ENCODE data around the gene CNOT2. TPM values are rescaled to one million over a fixed set of nuclear protein-coding genes. Genes with fewer than 3 reads are reported as not detected.
A peak's percentile ranks its signal among the peaks of the same experiment; 100 is the strongest.

Gene CNOT2, protein sequence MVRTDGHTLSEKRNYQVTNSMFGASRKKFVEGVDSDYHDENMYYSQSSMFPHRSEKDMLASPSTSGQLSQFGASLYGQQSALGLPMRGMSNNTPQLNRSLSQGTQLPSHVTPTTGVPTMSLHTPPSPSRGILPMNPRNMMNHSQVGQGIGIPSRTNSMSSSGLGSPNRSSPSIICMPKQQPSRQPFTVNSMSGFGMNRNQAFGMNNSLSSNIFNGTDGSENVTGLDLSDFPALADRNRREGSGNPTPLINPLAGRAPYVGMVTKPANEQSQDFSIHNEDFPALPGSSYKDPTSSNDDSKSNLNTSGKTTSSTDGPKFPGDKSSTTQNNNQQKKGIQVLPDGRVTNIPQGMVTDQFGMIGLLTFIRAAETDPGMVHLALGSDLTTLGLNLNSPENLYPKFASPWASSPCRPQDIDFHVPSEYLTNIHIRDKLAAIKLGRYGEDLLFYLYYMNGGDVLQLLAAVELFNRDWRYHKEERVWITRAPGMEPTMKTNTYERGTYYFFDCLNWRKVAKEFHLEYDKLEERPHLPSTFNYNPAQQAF
- 79.1 and 79.7 TPM in 2 replicates for total RNA-seq
- 51.0 and 52.2 TPM in 2 replicates for polyA plus RNA-seq
- polyA plus RNA-seq (2011; cell fraction: cytosol; rRNA removed) = 51.1 and 60.6 TPM in 2 replicates
- polyA plus RNA-seq (2011; cell fraction: nucleus; rRNA removed) = 138 and 197 TPM in 2 replicates
- 53.8 and 61.1 TPM in 2 replicates for polyA plus RNA-seq (2012)
- polyA minus RNA-seq = 179 and 190 TPM in 2 replicates
- polyA minus RNA-seq (2011; cell fraction: cytosol; rRNA and poly(A)+ RNA removed) = 60.0 TPM
- polyA minus RNA-seq (2011; cell fraction: nucleus; rRNA and poly(A)+ RNA removed) = 332 and 397 TPM in 2 replicates
- Bru-seq, nascent RNA = percentile 96 among the genes with signal in this experiment
- BruChase-seq, experiment 1, labeled RNA remaining after a 6-hour chase = percentile 74 among the genes with signal in this experiment
- BruChase-seq, experiment 2, labeled RNA remaining after a 2-hour chase = percentile 88 among the genes with signal in this experiment
- long read RNA-seq, transcript CNOT2-201 (16 exons, 3,282 nt) = major isoform, 114 of 167 reads
- long read RNA-seq, partial matches to known transcripts = 10 of 167 reads
- long read RNA-seq, other reads (novel, unspliced or antisense) = 38 of 167 reads

GRCh38 chr12:70242695-70243509, at the start of gene CNOT2:
Gene CNOT2 (plus strand): TSS chr12:70243433. CDS start chr12:70278227, 34,794 bp downstream.
- intact Hi-C loops (cut with micrococcal nuclease) = loop anchor here (1.0 to 5.0 kb wide), 7 partner anchors 124 to 656 kb away; partner anchors contain the start of genes CCT2 and KCNMB4

More at GRCh38 chr12:70242695-70243509, at the start of gene CNOT2:
- Histone ChIP-seq H2AFZ (ENCODE audit: low read depth, low read length) (peak within 1 kb of the TSS; percentile 83), H3K4me2 (ENCODE audit: insufficient read depth, low read length) (peak within 1 kb of the TSS; percentile 97), H3K9ac (replicated peaks; ENCODE audit: extremely low read depth, insufficient read depth, low read length) (peak within 1 kb of the TSS; percentile 97), H3K36me3 (ENCODE audit: control insufficient read depth in 2 of 2, extremely low read depth in 1 of 2, insufficient read depth in 2 of 2, low read length in 2 of 2) (peaks cover 0 to 4% of the 10 kb centered on the region in 2 experiments), H3K9me1 (replicated peaks; ENCODE audit: control insufficient read depth, extremely low read depth, insufficient read depth, low read length) (no peaks in the 10 kb centered on the region), H3K4me1 (ENCODE audit: control insufficient read depth, extremely low read depth, insufficient read depth, low read length) (peaks cover 47% of the 10 kb centered on the region), H4K20me1 (replicated peaks; ENCODE audit: control insufficient read depth, extremely low read depth, insufficient read depth, low read length) (no peaks in the 10 kb centered on the region), H3K27me3 (ENCODE audit: control insufficient read depth in 2 of 2, insufficient read depth in 2 of 2, low read length in 2 of 2) (no peaks in the 10 kb centered on the region), H3K79me2 (ENCODE audit: control insufficient read depth, insufficient read depth, low read length) (peaks cover 43% of the 10 kb centered on the region), H3K27ac (ENCODE audit: insufficient read depth, low read depth, low read length) (peak within 1 kb of the TSS; percentile 86), H3K4me3 (replicated peaks in 1 of 3; ENCODE audit: insufficient read depth in 1 of 3, low read depth in 1 of 3, low read length in 3 of 3) (peak within 1 kb of the TSS; percentile 83 to 97 (median 84)), H3K9me3 (replicated peaks; ENCODE audit: control insufficient read depth, insufficient read depth, low read length) (no peaks in the 10 kb centered on the region)
- no TSS peak for BruUV-seq (replicated peaks)
- TF ChIP-seq FOS (IDR thresholded peaks at IDR 0.05; ENCODE audit: borderline replicate concordance, insufficient read depth, low read length) (no peak), EZH2 (IDR thresholded peaks at IDR 0.05; ENCODE audit: borderline replicate concordance, low read depth, low read length, severe bottlenecking) (no peak), CTCF (IDR thresholded peaks at IDR 0.05; ENCODE audit: extremely low read depth in 1 of 2, insufficient read depth in 1 of 2, low read depth in 1 of 2, low read length in 2 of 2) (no peak), POLR2A (IDR thresholded peaks at IDR 0.05; ENCODE audit: low read depth, low read length) (peak; percentile 35), JUN (IDR thresholded peaks at IDR 0.05; ENCODE audit: borderline replicate concordance, insufficient read depth, insufficient read length, low read depth) (no peak), GATA2 (IDR thresholded peaks at IDR 0.05; ENCODE audit: insufficient read depth, insufficient read length, low read depth, low read length) (no peak), MAX (IDR thresholded peaks at IDR 0.05; ENCODE audit: insufficient read depth, insufficient read length) (peak; percentile 26), POLR2AphosphoS5 (IDR thresholded peaks at IDR 0.05; ENCODE audit: insufficient read depth, low read depth, low read length) (peak; percentile 80), MYC (IDR thresholded peaks at IDR 0.05; ENCODE audit: low read depth, low read length) (peak; percentile 31)
- DNase-seq (ENCODE audit: low read depth, low spot score) = peak; percentile 93
- ChIA-PET POLR2A (no interaction called here), CTCF (no interaction called here)
- peak; percentile 63 for FAIRE-seq
- dilution Hi-C loops (cut with MboI; ENCODE audit: extremely low pct_ligation_motif_present, low sequenced_read_pairs) = no loop called here

Data from endothelial cell of umbilical vein (primary cell).